ENCODE data around the gene LRIG1. TPM values are rescaled to one million over a fixed set of nuclear protein-coding genes. Genes with fewer than 3 reads are reported as not detected.
A peak's percentile ranks its signal among the peaks of the same experiment; 100 is the strongest.

Gene LRIG1
- total and polyA plus RNA-seq, 7 donors, result 4.2 to 226 (median 150) TPM

DNA sequence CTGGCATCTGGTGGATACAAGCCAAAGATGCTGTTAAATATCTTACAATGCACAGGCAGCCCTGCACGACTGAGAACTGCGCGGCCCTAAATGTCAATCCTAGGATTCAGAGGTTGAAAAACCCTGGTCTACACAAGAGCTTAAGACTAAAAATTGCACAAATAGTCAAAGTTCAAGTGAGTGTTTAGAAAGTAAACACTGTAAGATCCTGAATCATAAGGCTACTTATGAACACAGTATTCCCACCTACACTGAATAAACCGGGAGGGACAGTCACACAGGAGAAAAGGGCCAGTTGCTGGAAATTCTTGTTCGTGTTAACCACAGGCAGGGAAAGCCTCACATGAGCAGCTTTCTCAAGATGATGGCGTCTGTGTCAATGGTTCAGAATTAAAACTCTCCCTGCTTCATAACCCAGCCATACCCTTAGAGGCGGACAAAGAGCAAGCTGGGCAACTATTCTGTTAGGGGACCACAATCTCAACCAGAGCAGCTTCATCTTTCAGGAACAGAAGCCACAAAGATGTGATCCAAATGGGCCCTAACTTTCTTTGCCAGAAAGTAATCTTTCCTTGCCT is 37.7 kb downstream of the LRIG1 start:
- intact Hi-C loops (cut with DNase I), result no loop called here
- H3K27ac ChIP-seq, result peak overlapping the region in 3 of 4 donors; percentile 55 to 95 (median 90)
- no peaks in the 10 kb centered on the region for H3K27me3 ChIP-seq
- H3K4me1 ChIP-seq, result peaks cover 0 to 81% (median 75%) of the 10 kb centered on the region in 4 donors
- peaks cover 0 to 35% (median 10%) of the 10 kb centered on the region in 4 donors for H3K36me3 ChIP-seq
- TF ChIP-seq POLR2AphosphoS5 (IDR thresholded peaks at IDR 0.05) (no peak), POLR2A (IDR thresholded peaks at IDR 0.05) (no peak), EP300 (IDR thresholded peaks at IDR 0.05) (no peak)
- TF ChIP-seq, protein P1, sequence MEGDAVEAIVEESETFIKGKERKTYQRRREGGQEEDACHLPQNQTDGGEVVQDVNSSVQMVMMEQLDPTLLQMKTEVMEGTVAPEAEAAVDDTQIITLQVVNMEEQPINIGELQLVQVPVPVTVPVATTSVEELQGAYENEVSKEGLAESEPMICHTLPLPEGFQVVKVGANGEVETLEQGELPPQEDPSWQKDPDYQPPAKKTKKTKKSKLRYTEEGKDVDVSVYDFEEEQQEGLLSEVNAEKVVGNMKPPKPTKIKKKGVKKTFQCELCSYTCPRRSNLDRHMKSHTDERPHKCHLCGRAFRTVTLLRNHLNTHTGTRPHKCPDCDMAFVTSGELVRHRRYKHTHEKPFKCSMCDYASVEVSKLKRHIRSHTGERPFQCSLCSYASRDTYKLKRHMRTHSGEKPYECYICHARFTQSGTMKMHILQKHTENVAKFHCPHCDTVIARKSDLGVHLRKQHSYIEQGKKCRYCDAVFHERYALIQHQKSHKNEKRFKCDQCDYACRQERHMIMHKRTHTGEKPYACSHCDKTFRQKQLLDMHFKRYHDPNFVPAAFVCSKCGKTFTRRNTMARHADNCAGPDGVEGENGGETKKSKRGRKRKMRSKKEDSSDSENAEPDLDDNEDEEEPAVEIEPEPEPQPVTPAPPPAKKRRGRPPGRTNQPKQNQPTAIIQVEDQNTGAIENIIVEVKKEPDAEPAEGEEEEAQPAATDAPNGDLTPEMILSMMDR (IDR thresholded peaks at IDR 0.05), result no peak
- H3K9me3 ChIP-seq, result no peaks in the 10 kb centered on the region
- H3K4me3 ChIP-seq, result no peak overlapping the region
- DNase-seq, result no peak
- 43 to 77% methylated on average over 7 of the region's 7 CpGs for WGBS, 2 donors

DNA sequence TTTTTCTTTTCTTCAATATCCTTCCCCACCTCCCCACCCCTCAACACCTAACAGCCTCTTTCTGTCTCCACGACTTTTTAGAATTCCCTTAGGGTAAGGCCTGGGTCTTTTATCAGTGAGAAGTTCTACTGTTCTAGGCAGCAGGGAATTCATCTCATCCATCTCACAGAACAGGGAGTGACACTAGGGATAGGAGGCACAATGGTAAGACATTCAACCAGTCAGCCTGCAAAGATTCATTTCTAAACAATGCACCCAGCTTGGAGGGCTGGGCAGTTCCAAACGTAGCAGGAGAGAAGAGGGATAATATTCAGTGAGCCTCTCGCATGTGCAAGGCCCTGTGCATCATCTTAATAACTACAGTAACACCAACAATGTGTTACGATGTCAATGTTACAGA is 43.6 kb downstream of the LRIG1 start:
- no peaks in the 10 kb centered on the region for H3K9me3 ChIP-seq
- TF ChIP-seq EP300 (IDR thresholded peaks at IDR 0.05) (no peak), POLR2A (IDR thresholded peaks at IDR 0.05) (no peak), POLR2AphosphoS5 (IDR thresholded peaks at IDR 0.05) (no peak)
- TF ChIP-seq, protein P1 (IDR thresholded peaks at IDR 0.05), result no peak
- H3K4me1 ChIP-seq, result peaks cover 0 to 82% (median 67%) of the 10 kb centered on the region in 4 donors
- H3K27ac ChIP-seq, result peak overlapping the region; percentile 19 to 95 (median 76)
- H3K27me3 ChIP-seq, result no peaks in the 10 kb centered on the region
- peaks cover 0 to 54% (median 13%) of the 10 kb centered on the region in 4 donors for H3K36me3 ChIP-seq
- H3K4me3 ChIP-seq, result no peak overlapping the region
- no peak for DNase-seq
- intact Hi-C loops (cut with DNase I), result no loop called here
- 69 to 83% methylated on average over 4 of the region's 4 CpGs for WGBS, 2 donors

DNA sequence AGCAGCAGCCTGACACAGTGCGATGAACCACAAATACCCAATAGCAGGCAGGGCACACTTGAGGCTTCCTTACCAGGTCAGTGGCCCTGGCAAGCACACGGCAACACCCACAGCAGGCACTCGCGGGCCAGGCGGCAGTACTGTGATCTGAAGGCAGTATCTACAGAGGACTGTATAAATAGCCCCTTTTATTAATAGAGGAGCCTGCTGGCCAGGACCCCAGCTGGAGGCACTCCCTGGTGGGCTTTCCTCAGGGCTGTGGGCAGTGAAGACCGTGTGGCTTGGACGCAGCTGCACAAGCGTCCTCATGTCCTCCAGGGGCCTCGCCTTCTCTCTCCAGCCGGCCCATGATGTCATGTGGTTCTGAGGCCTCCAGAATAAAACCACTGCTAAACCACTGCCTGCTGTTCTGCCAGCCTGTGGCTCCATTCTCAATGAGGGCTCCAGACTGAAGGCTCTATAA is 44.1 kb downstream of the LRIG1 start:
- H3K27me3 ChIP-seq, result no peaks in the 10 kb centered on the region
- H3K4me1 ChIP-seq, result peaks cover 0 to 87% (median 69%) of the 10 kb centered on the region in 4 donors
- peak overlapping the region; percentile 19 to 95 (median 76) for H3K27ac ChIP-seq
- intact Hi-C loops (cut with DNase I), result no loop called here
- no peak for TF ChIP-seq EP300 (IDR thresholded peaks at IDR 0.05)
- TF ChIP-seq POLR2AphosphoS5 (IDR thresholded peaks at IDR 0.05), result peak in 1 of 4 donors; percentile 6
- TF ChIP-seq, protein P1 (IDR thresholded peaks at IDR 0.05), result no peak
- no peak for TF ChIP-seq POLR2A (IDR thresholded peaks at IDR 0.05)
- H3K9me3 ChIP-seq, result no peaks in the 10 kb centered on the region
- peaks cover 0 to 49% (median 13%) of the 10 kb centered on the region in 4 donors for H3K36me3 ChIP-seq
- H3K4me3 ChIP-seq, result no peak overlapping the region
- 64 to 81% methylated on average over 10 of the region's 10 CpGs for WGBS, 2 donors
- no peak for DNase-seq

DNA sequence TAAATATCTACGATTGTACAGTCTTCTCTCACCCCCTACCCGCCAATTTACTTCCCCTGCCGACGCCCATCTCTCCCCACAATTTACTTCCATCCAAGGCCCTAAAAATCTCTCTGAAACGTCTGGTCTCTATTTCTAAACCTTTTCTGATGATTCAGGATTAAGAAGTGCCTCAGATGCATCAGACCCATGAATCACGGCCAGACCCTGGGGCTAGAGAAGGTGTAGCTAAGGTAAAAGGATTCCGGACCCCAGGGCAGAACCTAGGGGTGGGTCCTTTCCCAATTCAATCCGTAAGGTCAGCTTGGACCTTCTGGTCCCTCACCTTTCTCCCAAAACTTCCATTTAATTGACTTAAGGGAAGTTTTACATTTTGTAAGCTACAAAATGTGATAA is 46.4 kb downstream of the LRIG1 start:
- H3K4me1 ChIP-seq, result peaks cover 0 to 92% (median 80%) of the 10 kb centered on the region in 4 donors
- no peaks in the 10 kb centered on the region for H3K9me3 ChIP-seq
- no peak for TF ChIP-seq POLR2A (IDR thresholded peaks at IDR 0.05)
- no peak for TF ChIP-seq EP300 (IDR thresholded peaks at IDR 0.05)
- TF ChIP-seq POLR2AphosphoS5 (IDR thresholded peaks at IDR 0.05), result no peak
- TF ChIP-seq, protein P1 (IDR thresholded peaks at IDR 0.05), result no peak
- DNase-seq, result no peak
- H3K27ac ChIP-seq, result peak overlapping the region; percentile 79 to 95 (median 85)
- H3K36me3 ChIP-seq, result peaks cover 0 to 29% (median 7%) of the 10 kb centered on the region in 4 donors
- H3K27me3 ChIP-seq, result no peaks in the 10 kb centered on the region
- intact Hi-C loops (cut with DNase I), result loop anchor here (5.0 kb wide), 2 partner anchors 33 to 48 kb away; partner anchors contain the start of gene LRIG1
- H3K4me3 ChIP-seq, result no peak overlapping the region
- WGBS, 2 donors, result 77 to 79% methylated on average over 8 of the region's 8 CpGs

Measured in sigmoid colon (tissue), 7 donors.